GM18873 (cell line): ENCODE results near the gene RGL4.
"Not testable (repeated sequence)": the region's sequence is repeated elsewhere in the genome, so short reads cannot be mapped to it uniquely, and the experiment has no call there.

Source experiments
- ATAC-seq: cut with Tn5 transposase; IDR thresholded peaks from one replicate; pipeline ENCODE4 v1.9.1; 2021; ENCODE audit warnings: mild to moderate bottlenecking, moderate library complexity, moderate number of reproducible peaks; ENCODE audit not compliant: unreplicated experiment, low FRiP score

The RGL4 gene

GRCh38 chr22:23690713-23691112 is at the start of gene RGL4:
Gene RGL4 (plus strand): TSS chr22:23691013. CDS start chr22:23692031, 1,018 bp downstream.
- ATAC-seq = no peak

- not testable (repeated sequence) for ATAC-seq
These were observed 44.3 kb upstream of the RGL4 start for GRCh38 chr22:23646526-23646925.

GRCh38 chr22:23649071-23649501 is 41.7 kb upstream of the RGL4 start:
- ATAC-seq = no peak

- no peak for ATAC-seq
These were observed 39.1 kb upstream of the RGL4 start for GRCh38 chr22:23651676-23652075.

- ATAC-seq = no peak
These were observed 38.5 kb upstream of the RGL4 start for GRCh38 chr22:23652286-23652685.

- ATAC-seq = no peak
These were observed 38.1 kb upstream of the RGL4 start for GRCh38 chr22:23652711-23653110.

- ATAC-seq = no peak
These were observed 34.8 kb upstream of the RGL4 start for GRCh38 chr22:23655891-23656475.

GRCh38 chr22:23657727-23658126 is 33.1 kb upstream of the RGL4 start:
- no peak for ATAC-seq

GRCh38 chr22:23660381-23660780 is 30.4 kb upstream of the RGL4 start:
- not testable (repeated sequence) for ATAC-seq

- ATAC-seq = no peak
These were observed 20.2 kb upstream of the RGL4 start for GRCh38 chr22:23670378-23671295.

- ATAC-seq = not testable (repeated sequence)
These were observed 19.4 kb upstream of the RGL4 start for GRCh38 chr22:23671387-23671786.

- ATAC-seq = not testable (repeated sequence)
These were observed 18.3 kb upstream of the RGL4 start for GRCh38 chr22:23672307-23673049.

GRCh38 chr22:23673050-23673620 is 17.7 kb upstream of the RGL4 start:
- no peak for ATAC-seq

GRCh38 chr22:23673826-23674690 is 16.8 kb upstream of the RGL4 start:
- ATAC-seq = no peak

- not testable (repeated sequence) for ATAC-seq
These were observed 15.8 kb upstream of the RGL4 start for GRCh38 chr22:23674886-23675501.

- ATAC-seq = no peak
These were observed 15.1 kb upstream of the RGL4 start for GRCh38 chr22:23675502-23676415.

GRCh38 chr22:23676841-23677700 is 13.7 kb upstream of the RGL4 start:
- ATAC-seq = not testable (repeated sequence)

- no peak for ATAC-seq
These were observed 13.2 kb upstream of the RGL4 start for GRCh38 chr22:23677701-23677995.
